ENCODE measurements around the gene TENT4B. TPM values are rescaled to one million over a fixed set of nuclear protein-coding genes. Genes with fewer than 3 reads are reported as not detected.
A peak's percentile ranks its signal among the peaks of the same experiment; 100 is the strongest.

TENT4B gene
- total and polyA plus RNA-seq, 8 donors: 1.9 to 7.2 (median 5.3) TPM

GRCh38 chr16:50210266-50211038 is 57.3 kb downstream of the TENT4B start:
- Histone ChIP-seq H3K27ac (peak overlapping the region in 1 of 4 donors; percentile 3), H3K36me3 (no peaks in the 10 kb centered on the region), H3K4me3 (no peak overlapping the region), H3K9me3 (no peaks in the 10 kb centered on the region), H3K27me3 (no peaks in the 10 kb centered on the region), H3K4me1 (peaks cover 8 to 17% (median 15%) of the 10 kb centered on the region in 3 donors)
- FAIRE-seq (no peak), DNase-seq (peak; percentile 53 to 82 (median 70)), ATAC-seq (peak; percentile 76 to 95 (median 94))
- intact Hi-C loops (cut with DNase I): loop anchor here in 1 of 3 donors (5.0 kb wide), 1 partner anchor 147 kb away; no protein-coding TSS in a partner anchor
- 73% methylated on average over 5 of the region's 5 CpGs for WGBS, 2 donors
- TF ChIP-seq CTCF (IDR thresholded peaks at IDR 0.05): peak; percentile 35 to 47 (median 37)

- no peaks in the 10 kb centered on the region for H3K27me3 ChIP-seq
- H3K4me1 ChIP-seq: peaks cover 5 to 15% (median 8%) of the 10 kb centered on the region in 3 donors
- peak; percentile 86 for FAIRE-seq
- WGBS, 2 donors: 49 to 56% methylated on average over 4 of the region's 4 CpGs
- intact Hi-C loops (cut with DNase I): loop anchor here in 1 of 3 donors (5.0 kb wide), 1 partner anchor 143 kb away; no protein-coding TSS in a partner anchor
- H3K4me3 ChIP-seq: no peak overlapping the region
- H3K9me3 ChIP-seq: no peaks in the 10 kb centered on the region
- H3K36me3 ChIP-seq: peaks cover 0 to 14% (median 0%) of the 10 kb centered on the region in 3 donors
- DNase-seq: no peak
- peak; percentile 44 to 70 (median 64) for ATAC-seq
- no peak overlapping the region for H3K27ac ChIP-seq
- TF ChIP-seq CTCF (IDR thresholded peaks at IDR 0.05): peak; percentile 54 to 77 (median 63)
Measured at GRCh38 chr16:50213939-50214519, 60.9 kb downstream of the TENT4B start.

GRCh38 chr16:50215680-50216079 is 62.6 kb downstream of the TENT4B start:
- Histone ChIP-seq H3K4me3 (no peak overlapping the region), H3K27ac (no peak overlapping the region), H3K9me3 (no peaks in the 10 kb centered on the region), H3K4me1 (peaks cover 0 to 6% (median 3%) of the 10 kb centered on the region in 3 donors), H3K27me3 (no peaks in the 10 kb centered on the region), H3K36me3 (peaks cover 0 to 14% (median 0%) of the 10 kb centered on the region in 3 donors)
- no peak for DNase-seq
- no peak for ATAC-seq
- no peak for FAIRE-seq
- WGBS, 2 donors: 71 to 74% methylated on average over 4 of the region's 4 CpGs
- intact Hi-C loops (cut with DNase I): no loop called here
- no peak for TF ChIP-seq CTCF (IDR thresholded peaks at IDR 0.05)

GRCh38 chr16:50216231-50216630 is 63.1 kb downstream of the TENT4B start:
- ATAC-seq (no peak), DNase-seq (no peak), FAIRE-seq (no peak)
- Histone ChIP-seq H3K4me3 (no peak overlapping the region), H3K4me1 (peaks cover 0 to 2% (median 0%) of the 10 kb centered on the region in 3 donors), H3K9me3 (no peaks in the 10 kb centered on the region), H3K36me3 (peaks cover 0 to 14% (median 0%) of the 10 kb centered on the region in 3 donors), H3K27me3 (no peaks in the 10 kb centered on the region), H3K27ac (no peak overlapping the region)
- no peak for TF ChIP-seq CTCF (IDR thresholded peaks at IDR 0.05)
- WGBS, 2 donors: 90% methylated on average over 6 of the region's 6 CpGs
- intact Hi-C loops (cut with DNase I): no loop called here
